Karpas-422 (cell line): Measurements from ENCODE around the gene PICK1. TPM values are rescaled to one million over a fixed set of nuclear protein-coding genes. Genes with fewer than 3 reads are reported as not detected.

Experiments
- DNase-seq: peaks from one replicate; pipeline ENCODE4 v3.0.0-alpha.2; 2015
- H2AFZ ChIP-seq: fragments of 200-600 bp; sonication (generic); 2 replicates; pipeline ENCODE4 v1.6.1; 2014; ENCODE audit warnings: antibody characterized with exemption, low read length, mixed read lengths
- H3K27ac ChIP-seq: fragments of 200-600 bp; sonication (generic); 2 replicates; pipeline ENCODE4 v1.5.1; 2014; ENCODE audit warnings: mild to moderate bottlenecking, low read length, moderate library complexity
- H3K27me3 ChIP-seq: fragments of 200-600 bp; sonication (generic); 2 replicates; pipeline ENCODE4 v1.6.1; 2014; ENCODE audit warnings: low read length, mixed read lengths
- H3K36me3 ChIP-seq: fragments of 200-600 bp; sonication (generic); 2 replicates; pipeline ENCODE4 v1.6.1; 2014; ENCODE audit warnings: low read length, mixed read lengths; ENCODE audit not compliant: insufficient read depth
- H3K4me1 ChIP-seq: fragments of 200-600 bp; sonication (generic); 2 replicates; pipeline ENCODE4 v1.6.1; 2014; ENCODE audit warnings: mild to moderate bottlenecking, low read length, mixed read lengths
- H3K4me2 ChIP-seq: fragments of 200-600 bp; sonication (generic); 2 replicates; pipeline ENCODE4 v1.6.1; 2014; ENCODE audit warnings: low read length, low read depth, mild to moderate bottlenecking; ENCODE audit not compliant: poor library complexity, severe bottlenecking
- H3K4me3 ChIP-seq: fragments of 200-600 bp; sonication (generic); 2 replicates; pipeline ENCODE4 v1.5.1; 2014; ENCODE audit warnings: mild to moderate bottlenecking, antibody characterized with exemption, low read length, mixed read lengths
- H3K79me2 ChIP-seq: fragments of 200-600 bp; sonication (generic); 2 replicates; pipeline ENCODE4 v1.6.1; 2014; ENCODE audit warnings: mild to moderate bottlenecking, low read length, mixed read lengths
- H3K9ac ChIP-seq: fragments of 200-600 bp; sonication (generic); 2 replicates; pipeline ENCODE4 v1.6.0; 2014; ENCODE audit warnings: low read length
- H3K9me2 ChIP-seq: fragments of 200-600 bp; sonication (generic), shearing (Covaris generic); replicated peaks from 2 replicates; pipeline ENCODE4 v1.6.0; 2014; ENCODE audit warnings: mild to moderate bottlenecking, low read length, moderate library complexity; ENCODE audit not compliant: insufficient read depth
- H3K9me3 ChIP-seq: fragments of 300-700, 200-600 bp; sonication (generic); 2 replicates; pipeline ENCODE4 v1.6.1; 2014; ENCODE audit warnings: low read length, mixed read lengths
- H4K20me1 ChIP-seq: fragments of 200-600 bp; sonication (generic); 2 replicates; pipeline ENCODE4 v1.6.1; 2014; ENCODE audit warnings: mild to moderate bottlenecking, antibody characterized with exemption, low read length, low read depth; ENCODE audit not compliant: insufficient read depth
- total RNA-seq: library from RNA; depleted of rRNA; stranded (reverse); fragments of >200 nt; shearing (Covaris generic); gene quantifications from 2 replicates; pipeline ENCODE4 v1.2.3, GENCODE V29; 2014; ENCODE audit warnings: low replicate concordance

PICK1 gene
- total RNA-seq, 1 experiment from 2014 or later, result 11.0 TPM

GRCh38 chr22:38098410-38099249 is 41.4 kb downstream of the PICK1 start:
- Histone ChIP-seq H3K4me1 (no peaks in the 10 kb centered on the region), H2AFZ (no peak overlapping the region), H4K20me1 (no peaks in the 10 kb centered on the region), H3K9me3 (no peaks in the 10 kb centered on the region), H3K36me3 (no peaks in the 10 kb centered on the region), H3K4me2 (no peak overlapping the region), H3K27me3 (no peaks in the 10 kb centered on the region), H3K9me2 (no peaks in the 10 kb centered on the region), H3K79me2 (no peaks in the 10 kb centered on the region), H3K4me3 (no peak overlapping the region), H3K27ac (no peak overlapping the region), H3K9ac (no peak overlapping the region)
- no peak for DNase-seq

- Histone ChIP-seq H3K79me2 (no peaks in the 10 kb centered on the region), H3K36me3 (no peaks in the 10 kb centered on the region), H3K27ac (no peak overlapping the region), H3K9ac (no peak overlapping the region), H3K4me1 (no peaks in the 10 kb centered on the region), H2AFZ (no peak overlapping the region), H3K9me3 (no peaks in the 10 kb centered on the region), H3K9me2 (no peaks in the 10 kb centered on the region), H3K27me3 (no peaks in the 10 kb centered on the region), H3K4me2 (no peak overlapping the region), H4K20me1 (no peaks in the 10 kb centered on the region), H3K4me3 (no peak overlapping the region)
- DNase-seq, result no peak
Observed at GRCh38 chr22:38103641-38104040, 46.4 kb downstream of the PICK1 start.

- Histone ChIP-seq H3K9ac (no peak overlapping the region), H3K36me3 (no peaks in the 10 kb centered on the region), H3K4me2 (no peak overlapping the region), H3K79me2 (no peaks in the 10 kb centered on the region), H3K4me1 (no peaks in the 10 kb centered on the region), H2AFZ (no peak overlapping the region), H4K20me1 (no peaks in the 10 kb centered on the region), H3K27me3 (no peaks in the 10 kb centered on the region), H3K4me3 (no peak overlapping the region), H3K27ac (no peak overlapping the region), H3K9me2 (no peaks in the 10 kb centered on the region), H3K9me3 (no peaks in the 10 kb centered on the region)
- DNase-seq, result peak; percentile 70
Observed at GRCh38 chr22:38104084-38104483, 46.9 kb downstream of the PICK1 start.

DNA sequence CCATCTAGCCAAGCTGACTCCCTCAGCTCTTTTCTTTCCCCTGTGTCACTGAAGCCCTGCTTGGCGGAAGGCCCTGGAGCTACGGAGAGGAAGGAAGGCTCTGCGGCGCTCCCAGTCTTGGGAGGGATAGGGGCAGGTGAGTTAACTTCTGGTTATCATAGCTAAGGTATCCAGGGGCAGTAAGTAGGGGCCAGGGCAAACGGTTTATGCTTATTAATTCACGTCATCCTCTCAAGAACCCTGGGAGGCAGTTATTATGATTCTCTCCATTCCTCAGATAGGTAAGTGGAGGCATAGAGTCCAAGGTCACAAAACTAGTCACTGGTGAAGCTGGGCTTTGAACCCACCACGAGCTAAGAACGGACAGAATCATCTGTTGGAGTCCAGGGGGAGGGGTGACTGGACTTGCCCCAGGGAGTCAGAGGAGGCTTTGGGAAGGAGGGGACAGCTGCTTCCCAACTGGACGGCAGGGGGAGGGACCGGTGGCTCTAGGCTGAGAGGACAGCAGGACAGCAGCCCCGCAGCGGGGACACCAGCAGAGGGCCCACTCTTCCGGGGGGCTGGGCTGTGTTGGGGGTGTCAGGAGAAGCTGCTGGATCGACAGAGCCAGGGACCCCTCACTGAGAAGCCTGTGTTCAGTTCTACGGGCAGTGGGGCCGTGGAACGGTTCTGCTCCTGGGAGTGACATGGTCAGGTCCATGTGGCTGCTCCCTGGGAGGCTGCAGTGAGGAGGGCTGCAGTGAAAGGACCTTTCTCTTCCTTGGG is 49.8 kb downstream of the PICK1 start:
- no peaks in the 10 kb centered on the region; the same call in 1 of the 2 replicates for H3K9me3 ChIP-seq
- no peak for DNase-seq
- H3K4me1 ChIP-seq, result no peaks in the 10 kb centered on the region
- no peak overlapping the region for H3K27ac ChIP-seq
- H3K9ac ChIP-seq, result no peak overlapping the region
- H3K79me2 ChIP-seq, result no peaks in the 10 kb centered on the region
- no peak overlapping the region for H2AFZ ChIP-seq
- H3K9me2 ChIP-seq, result no peaks in the 10 kb centered on the region
- no peak overlapping the region for H3K4me3 ChIP-seq
- no peaks in the 10 kb centered on the region for H3K36me3 ChIP-seq
- no peaks in the 10 kb centered on the region for H4K20me1 ChIP-seq
- H3K27me3 ChIP-seq, result no peaks in the 10 kb centered on the region
- no peak overlapping the region for H3K4me2 ChIP-seq

GRCh38 chr22:38107692-38108515 is 50.7 kb downstream of the PICK1 start:
- no peaks in the 10 kb centered on the region for H4K20me1 ChIP-seq
- H3K4me2 ChIP-seq, result no peak overlapping the region
- H3K9ac ChIP-seq, result no peak overlapping the region
- no peaks in the 10 kb centered on the region for H3K36me3 ChIP-seq
- no peaks in the 10 kb centered on the region; the same call in 1 of the 2 replicates for H3K9me3 ChIP-seq
- no peak for DNase-seq
- no peaks in the 10 kb centered on the region for H3K79me2 ChIP-seq
- H3K4me3 ChIP-seq, result no peak overlapping the region
- no peaks in the 10 kb centered on the region for H3K4me1 ChIP-seq
- H3K27me3 ChIP-seq, result no peaks in the 10 kb centered on the region
- H3K27ac ChIP-seq, result no peak overlapping the region
- H2AFZ ChIP-seq, result no peak overlapping the region
- H3K9me2 ChIP-seq, result no peaks in the 10 kb centered on the region

DNA sequence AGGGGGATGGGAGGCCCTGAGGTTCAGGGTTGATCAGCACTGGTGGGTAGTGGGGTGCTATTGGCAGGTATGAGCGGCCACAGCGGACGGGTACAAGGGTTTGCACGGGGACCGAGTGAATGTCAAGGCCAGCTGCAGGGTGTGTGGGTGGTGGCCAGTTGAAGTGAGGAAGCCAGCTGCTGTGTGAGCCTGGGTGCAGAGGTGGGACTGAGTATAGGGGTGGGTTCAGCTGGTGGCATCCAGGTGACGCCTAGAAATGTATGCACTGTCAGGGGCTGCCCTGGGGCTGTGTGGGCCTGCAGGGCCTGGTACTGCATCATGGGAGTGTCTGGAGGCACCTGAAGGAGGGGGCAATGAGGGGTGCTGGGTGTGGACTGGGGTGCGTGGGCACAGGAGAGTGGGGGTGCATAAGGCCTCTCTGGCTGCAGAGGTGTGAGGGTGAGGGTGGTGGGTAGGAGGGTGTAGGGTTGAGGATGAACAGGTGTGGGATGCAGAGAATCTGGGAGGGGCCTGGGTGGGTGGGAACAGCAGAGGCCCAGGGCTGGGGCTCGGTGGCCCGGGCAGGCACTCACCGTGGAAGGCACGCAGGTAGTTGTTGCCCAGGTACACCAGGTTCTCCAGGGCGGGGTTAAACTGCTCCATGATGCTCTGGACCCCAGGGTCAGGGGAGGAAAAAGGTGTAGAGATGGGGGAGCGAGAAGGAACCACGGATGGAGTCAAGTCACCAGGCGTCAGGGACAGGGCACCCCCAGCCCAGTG is 51.5 kb downstream of the PICK1 start:
- Histone ChIP-seq H4K20me1 (no peaks in the 10 kb centered on the region), H3K4me2 (no peak overlapping the region), H3K9me3 (no peaks in the 10 kb centered on the region; the same call in 1 of the 2 replicates), H3K36me3 (no peaks in the 10 kb centered on the region), H3K4me3 (no peak overlapping the region), H2AFZ (no peak overlapping the region), H3K4me1 (peaks cover 4% of the 10 kb centered on the region), H3K9me2 (no peaks in the 10 kb centered on the region), H3K9ac (no peak overlapping the region), H3K27ac (no peak overlapping the region), H3K27me3 (no peaks in the 10 kb centered on the region), H3K79me2 (no peaks in the 10 kb centered on the region)
- DNase-seq, result no peak

DNA sequence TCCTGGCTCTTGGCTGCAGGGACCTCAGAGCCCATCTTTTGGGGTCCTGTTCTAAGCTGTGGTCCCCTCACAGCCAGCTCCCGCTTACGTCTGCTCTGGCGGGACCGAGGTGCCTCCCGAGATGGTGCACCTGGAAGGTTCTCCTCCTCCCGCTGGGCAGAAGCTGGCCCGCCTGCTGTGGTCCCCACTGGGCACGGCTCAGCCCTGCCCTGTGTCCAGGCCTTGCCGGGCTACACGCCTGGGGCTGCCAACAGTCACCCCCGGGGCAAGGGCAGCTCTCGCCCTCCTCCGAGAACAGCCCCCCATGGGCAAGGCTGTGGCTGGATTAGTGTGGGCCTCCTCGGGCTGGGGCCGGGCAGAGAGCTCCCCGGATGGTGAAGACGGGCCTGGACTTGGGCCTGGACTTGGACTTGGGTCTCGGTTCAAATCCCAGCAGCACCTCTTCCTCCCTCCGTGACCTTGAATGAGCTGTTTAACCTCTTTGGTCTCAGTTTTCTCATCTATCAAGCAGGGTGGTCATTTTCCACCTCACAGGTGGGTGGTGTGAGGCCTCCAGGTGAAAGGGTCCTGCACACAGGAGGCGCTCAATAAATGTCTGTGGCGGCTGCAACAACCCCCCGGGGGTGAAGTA is 52.3 kb downstream of the PICK1 start:
- no peaks in the 10 kb centered on the region for H3K27me3 ChIP-seq
- no peak overlapping the region for H3K27ac ChIP-seq
- peak; percentile 43 for DNase-seq
- H3K79me2 ChIP-seq, result no peaks in the 10 kb centered on the region
- no peaks in the 10 kb centered on the region; the same call in 1 of the 2 replicates for H3K9me3 ChIP-seq
- no peak overlapping the region for H2AFZ ChIP-seq
- H3K4me1 ChIP-seq, result peaks cover 9% of the 10 kb centered on the region
- H3K4me3 ChIP-seq, result no peak overlapping the region
- H3K4me2 ChIP-seq, result no peak overlapping the region
- H3K36me3 ChIP-seq, result no peaks in the 10 kb centered on the region
- H3K9ac ChIP-seq, result no peak overlapping the region
- no peaks in the 10 kb centered on the region for H4K20me1 ChIP-seq
- no peaks in the 10 kb centered on the region for H3K9me2 ChIP-seq
